Erythroblast (primary cell): ENCODE results near the gene ADAM15.

Experiments
- GATA1 ChIP-seq: IDR thresholded peaks from 2 replicates; pipeline ENCODE4 v1.6.1; 2011; ENCODE audit warnings: low read depth, mild to moderate bottlenecking, control low read depth, low read length, moderate library complexity
- POLR2A ChIP-seq: IDR thresholded peaks from 2 replicates; pipeline ENCODE4 v1.6.1; 2011; ENCODE audit warnings: mild to moderate bottlenecking, low read length

GRCh38 chr1:155091071-155092051 is 40.2 kb downstream of the ADAM15 start:
- TF ChIP-seq POLR2A: no peak
- no peak for TF ChIP-seq GATA1
